SU-DHL-6 (cell line): ENCODE results near the gene FBXO4.

Experiments
- H2AFZ ChIP-seq: fragments of 200-600 bp; sonication (generic); 2 replicates; pipeline ENCODE4 v1.6.1; 2014; ENCODE audit warnings: low read depth, mild to moderate bottlenecking, moderate library complexity, mixed read lengths, antibody characterized with exemption, low read length; ENCODE audit not compliant: severe bottlenecking
- H3F3A ChIP-seq: fragments of 200-600 bp; shearing (Covaris generic); 2 replicates; pipeline ENCODE4 v1.6.0; 2016; ENCODE audit warnings: antibody characterized with exemption, mild to moderate bottlenecking; ENCODE audit not compliant: insufficient read depth
- H3K27ac ChIP-seq: fragments of 200-600 bp; sonication (generic); 2 replicates; pipeline ENCODE4 v1.5.1; 2016; ENCODE audit warnings: low read depth, mild to moderate bottlenecking, low read length, moderate library complexity, mixed read lengths
- H3K27me3 ChIP-seq: fragments of 200-600 bp; sonication (generic), shearing (Covaris generic); 2 replicates; pipeline ENCODE4 v1.6.0; 2014; ENCODE audit warnings: mild to moderate bottlenecking, low read length
- H3K36me3 ChIP-seq: fragments of 200-600 bp; sonication (generic); 2 replicates; pipeline ENCODE4 v1.6.1; 2014; ENCODE audit warnings: mild to moderate bottlenecking, low read length, mixed read lengths
- H3K4me2 ChIP-seq: fragments of 300-600, 200-600 bp; shearing (Covaris generic), sonication (generic); 2 replicates; pipeline ENCODE4 v1.6.0; 2014; ENCODE audit warnings: low read length, low read depth, mild to moderate bottlenecking; ENCODE audit not compliant: poor library complexity, severe bottlenecking
- H3K4me3 ChIP-seq: fragments of 200-600 bp; sonication (generic); 2 replicates; pipeline ENCODE4 v1.5.1; 2014; ENCODE audit warnings: antibody characterized with exemption, low read length, mild to moderate bottlenecking, mixed read lengths; ENCODE audit not compliant: insufficient read depth, poor library complexity, severe bottlenecking
- H3K79me2 ChIP-seq: fragments of 200-600 bp; sonication (generic); 2 replicates; pipeline ENCODE4 v1.6.1; 2014; ENCODE audit warnings: mild to moderate bottlenecking, low read length, moderate library complexity; ENCODE audit not compliant: insufficient read depth
- H3K9ac ChIP-seq: fragments of 200-600 bp; sonication (generic); 2 replicates; pipeline ENCODE4 v1.7.0; 2014; ENCODE audit warnings: mild to moderate bottlenecking, low read length
- H3K9me2 ChIP-seq: fragments of 200-600 bp; sonication (generic); replicated peaks from 2 replicates; pipeline ENCODE4 v1.6.1; 2014; ENCODE audit warnings: low read length; ENCODE audit not compliant: insufficient read depth
- H3K9me3 ChIP-seq: fragments of 200-600 bp; sonication (generic); 2 replicates; pipeline ENCODE4 v1.6.1; 2014; ENCODE audit warnings: low read length, mixed read lengths; ENCODE audit not compliant: insufficient read depth
- H4K20me1 ChIP-seq: fragments of 200-600 bp; sonication (generic); 2 replicates; pipeline ENCODE4 v1.6.1; 2014; ENCODE audit warnings: low read depth, mild to moderate bottlenecking, antibody characterized with exemption, low read length, moderate library complexity, mixed read lengths
- CTCF ChIP-seq: fragments of 200-600 bp; sonication (generic); IDR thresholded peaks from one replicate; pipeline ENCODE4 v1.5.1; 2017; ENCODE audit warnings: antibody characterized with exemption, mild to moderate bottlenecking, low read length, moderate library complexity; ENCODE audit not compliant: insufficient read depth, poor library complexity, severe bottlenecking
- EZH2phosphoT487 ChIP-seq: fragments of 200-600 bp; sonication (generic), shearing (Covaris generic); conservative IDR thresholded peaks from 2 replicates; pipeline ENCODE4 v1.6.1; 2018; ENCODE audit warnings: mild to moderate bottlenecking, antibody characterized with exemption, low read length, moderate library complexity, mixed read lengths

The FBXO4 gene

GRCh38 chr5:41883243-41883642, 41.8 kb upstream of the FBXO4 start:
- no peaks in the 10 kb centered on the region for H4K20me1 ChIP-seq
- H3K4me3 ChIP-seq, result no peak overlapping the region
- H3K36me3 ChIP-seq, result no peaks in the 10 kb centered on the region
- no peak overlapping the region for H3K27ac ChIP-seq
- no peaks in the 10 kb centered on the region for H3F3A ChIP-seq
- no peak overlapping the region for H2AFZ ChIP-seq
- H3K9ac ChIP-seq, result no peak overlapping the region
- no peaks in the 10 kb centered on the region for H3K9me2 ChIP-seq
- no peaks in the 10 kb centered on the region for H3K9me3 ChIP-seq
- TF ChIP-seq CTCF, result no peak
- TF ChIP-seq EZH2phosphoT487, result no peak
- H3K79me2 ChIP-seq, result no peaks in the 10 kb centered on the region
- no peak overlapping the region for H3K4me2 ChIP-seq
- H3K27me3 ChIP-seq, result no peaks in the 10 kb centered on the region

- Histone ChIP-seq H3K27me3 (no peaks in the 10 kb centered on the region), H3K9me2 (no peaks in the 10 kb centered on the region), H3K79me2 (no peaks in the 10 kb centered on the region), H3K27ac (no peak overlapping the region), H3K4me3 (no peak overlapping the region), H2AFZ (no peak overlapping the region), H3K9ac (no peak overlapping the region), H3K4me2 (no peak overlapping the region), H3F3A (no peaks in the 10 kb centered on the region), H3K9me3 (no peaks in the 10 kb centered on the region), H4K20me1 (no peaks in the 10 kb centered on the region), H3K36me3 (no peaks in the 10 kb centered on the region)
- TF ChIP-seq CTCF (no peak), EZH2phosphoT487 (no peak)
Measured at GRCh38 chr5:41883936-41884335, 41.1 kb upstream of the FBXO4 start.

- Histone ChIP-seq H3K27ac (no peak overlapping the region), H3K9ac (no peak overlapping the region), H3K36me3 (no peaks in the 10 kb centered on the region), H3K27me3 (no peaks in the 10 kb centered on the region), H3K4me2 (no peak overlapping the region), H4K20me1 (no peaks in the 10 kb centered on the region), H3K79me2 (no peaks in the 10 kb centered on the region), H3K9me2 (no peaks in the 10 kb centered on the region), H3K4me3 (no peak overlapping the region), H3K9me3 (no peaks in the 10 kb centered on the region), H3F3A (no peaks in the 10 kb centered on the region), H2AFZ (no peak overlapping the region)
- TF ChIP-seq EZH2phosphoT487 (no peak), CTCF (no peak)
Measured at GRCh38 chr5:41885286-41885685, 39.8 kb upstream of the FBXO4 start.
